ENCODE measurements around the gene PSMD14.
"Not testable (repeated sequence)": the region's sequence is repeated elsewhere in the genome, so short reads cannot be mapped to it uniquely, and the experiment has no call there.

PSMD14 gene

GRCh38 chr2:161337247-161337646 lies 29.0 kb downstream of the PSMD14 start:
- DNase-seq, result no peak

- not testable (repeated sequence) for DNase-seq
These were observed 31.3 kb downstream of the PSMD14 start for GRCh38 chr2:161339532-161339931.

- not testable (repeated sequence) for DNase-seq
These were observed 32.7 kb downstream of the PSMD14 start for GRCh38 chr2:161340930-161341413.

- no peak for DNase-seq
These were observed 35.0 kb downstream of the PSMD14 start for GRCh38 chr2:161343235-161343634.

- DNase-seq, result no peak
These were observed 36.5 kb downstream of the PSMD14 start for GRCh38 chr2:161344692-161345091.

- no peak for DNase-seq
These were observed 43.5 kb downstream of the PSMD14 start for GRCh38 chr2:161351678-161352077.

- DNase-seq, result no peak
These were observed 44.5 kb downstream of the PSMD14 start for GRCh38 chr2:161352719-161353118.

GRCh38 chr2:161353543-161353942 lies 45.3 kb downstream of the PSMD14 start:
- no peak for DNase-seq

- DNase-seq, result no peak
These were observed 45.9 kb downstream of the PSMD14 start for GRCh38 chr2:161354106-161354505.

- no peak for DNase-seq
These were observed 46.9 kb downstream of the PSMD14 start for GRCh38 chr2:161355106-161355505.

- DNase-seq, result no peak
These were observed 47.8 kb downstream of the PSMD14 start for GRCh38 chr2:161355983-161356382.

- DNase-seq, result no peak
These were observed 48.9 kb downstream of the PSMD14 start for GRCh38 chr2:161357097-161357496.

GRCh38 chr2:161358838-161359237 lies 50.6 kb downstream of the PSMD14 start:
- DNase-seq, result no peak

- DNase-seq, result not testable (repeated sequence)
These were observed 52.0 kb downstream of the PSMD14 start for GRCh38 chr2:161360095-161360654.

GRCh38 chr2:161362568-161363166 lies 54.4 kb downstream of the PSMD14 start:
- DNase-seq, result no peak

- no peak for DNase-seq
These were observed 59.5 kb downstream of the PSMD14 start for GRCh38 chr2:161367675-161368074.

- DNase-seq, result no peak
These were observed 61.1 kb downstream of the PSMD14 start for GRCh38 chr2:161369311-161369710.

- no peak for DNase-seq
These were observed 62.8 kb downstream of the PSMD14 start for GRCh38 chr2:161370981-161371380.

- DNase-seq, result no peak
These were observed 63.6 kb downstream of the PSMD14 start for GRCh38 chr2:161371869-161372268.

- no peak for DNase-seq
These were observed 65.7 kb downstream of the PSMD14 start for GRCh38 chr2:161373942-161374341.

- DNase-seq, result no peak
These were observed 66.2 kb downstream of the PSMD14 start for GRCh38 chr2:161374446-161374845.

- no peak for DNase-seq
These were observed 71.5 kb downstream of the PSMD14 start for GRCh38 chr2:161379740-161380139.

- no peak for DNase-seq
These were observed 73.3 kb downstream of the PSMD14 start for GRCh38 chr2:161381546-161381945.

GRCh38 chr2:161382747-161383146 lies 74.5 kb downstream of the PSMD14 start:
- DNase-seq, result no peak

GRCh38 chr2:161384864-161385263 lies 76.6 kb downstream of the PSMD14 start:
- DNase-seq, result no peak

Measured in stimulated activated CD4-positive, alpha-beta T cell treated with anti-CD3 and anti-CD28 coated beads, Interleukin-2, amount 100 ng/mL, for 48 hours (primary cell).